NCI-H1092 (cell line): ENCODE measurements around the gene EN2.

Experiments used
- DNase-seq: peaks from one replicate; lab custom pipeline; 2025; lab: John Stamatoyannopoulos, UW

EN2 gene

DNA sequence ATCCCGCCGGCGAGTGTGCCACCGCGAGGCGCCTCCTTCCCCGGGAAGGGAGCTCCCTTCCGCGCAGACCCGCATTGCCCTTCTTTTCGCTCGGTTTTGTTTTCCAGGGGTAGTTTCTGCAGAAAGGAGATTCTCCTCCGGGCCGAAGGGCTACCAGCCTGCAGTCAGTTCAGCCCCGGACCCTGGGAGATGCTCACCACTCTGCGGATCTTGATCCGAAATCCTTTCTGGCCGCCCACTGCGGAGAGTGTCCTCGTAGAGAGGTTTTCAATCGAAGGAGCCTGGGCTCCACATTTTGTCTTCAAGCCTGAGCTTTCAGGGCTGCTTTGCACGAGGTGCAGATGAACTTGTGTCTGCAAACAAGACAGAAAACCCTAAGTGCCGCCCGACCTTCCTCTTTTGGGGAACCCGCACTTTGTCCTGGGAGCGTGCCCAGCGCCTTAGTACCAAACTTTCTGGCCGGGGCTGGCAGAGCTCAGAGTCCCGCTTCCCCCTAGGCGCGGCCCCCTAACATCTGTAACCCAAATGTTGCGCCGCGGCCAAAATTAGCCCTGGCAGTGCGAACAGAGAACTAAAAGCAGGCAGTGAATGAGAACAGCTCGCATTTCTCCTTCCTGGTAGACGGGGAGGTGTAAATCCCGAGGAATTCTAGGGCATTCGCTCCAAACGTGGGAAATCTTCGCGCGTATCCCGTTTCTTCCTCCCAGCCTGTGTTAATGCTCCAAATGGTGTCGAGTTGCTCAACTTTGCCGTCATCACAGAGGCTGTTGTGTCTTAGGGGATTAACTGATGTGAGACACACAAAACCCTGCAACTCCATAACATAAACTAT lies 6.7 kb upstream of the EN2 start:
- no peak for DNase-seq

DNA sequence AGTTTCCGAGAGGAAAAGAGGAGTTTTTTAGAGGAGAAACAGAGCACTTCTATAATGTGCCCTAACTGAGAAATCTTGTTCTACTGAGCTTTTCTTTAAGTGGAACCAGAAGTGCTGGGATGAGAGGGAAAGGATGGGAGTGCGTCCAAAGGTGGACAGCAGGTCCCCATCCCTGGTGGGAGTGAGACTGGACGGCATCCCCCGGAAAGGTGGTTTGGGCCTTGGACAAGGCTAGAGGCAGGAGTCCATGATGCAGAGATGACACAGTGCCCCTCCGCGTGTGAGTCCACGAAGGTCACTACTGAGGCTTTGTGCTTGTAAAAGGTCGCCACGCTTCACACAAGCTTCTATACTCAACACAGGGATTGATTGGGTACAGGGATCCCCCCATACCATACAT lies 6.1 kb upstream of the EN2 start:
- DNase-seq, result no peak

DNA sequence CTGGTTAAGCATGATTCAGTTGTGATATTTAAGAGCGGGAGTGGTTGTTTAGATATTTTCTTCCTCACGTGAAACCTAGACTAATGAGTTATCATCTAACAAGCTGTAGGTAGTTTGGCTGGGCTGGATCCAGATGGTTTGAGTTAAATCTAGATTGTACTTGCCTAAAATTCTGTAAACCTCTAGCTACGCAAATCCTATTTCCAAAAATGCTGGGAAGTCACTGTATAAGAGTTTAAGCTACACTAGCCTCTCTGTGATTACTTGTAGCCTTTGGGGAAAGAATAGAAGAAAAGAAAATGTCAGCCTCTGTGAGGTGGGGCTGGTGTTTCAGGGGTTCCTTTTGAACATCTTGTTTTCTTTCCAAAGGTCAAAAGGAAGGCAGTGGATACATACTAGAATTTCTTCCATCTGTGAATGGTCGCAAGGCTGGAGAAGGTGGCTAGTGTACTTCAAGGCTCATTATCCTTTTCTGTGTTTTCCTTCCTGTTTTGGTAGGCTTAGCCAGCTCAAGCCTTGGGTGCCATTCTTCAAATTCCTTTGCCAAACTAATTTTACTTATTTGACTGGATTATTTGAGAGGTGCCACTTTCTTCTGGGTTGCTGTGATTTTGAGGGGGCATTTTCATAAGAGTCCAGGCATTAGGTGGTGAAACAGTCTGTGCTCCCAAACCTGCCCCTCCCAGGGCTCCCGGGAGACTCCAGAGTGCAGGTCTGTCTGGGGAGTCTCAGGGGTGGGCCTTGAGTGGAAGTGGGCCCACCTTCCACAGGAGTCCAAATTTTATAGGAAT lies 5.2 kb upstream of the EN2 start:
- DNase-seq, result no peak

DNA sequence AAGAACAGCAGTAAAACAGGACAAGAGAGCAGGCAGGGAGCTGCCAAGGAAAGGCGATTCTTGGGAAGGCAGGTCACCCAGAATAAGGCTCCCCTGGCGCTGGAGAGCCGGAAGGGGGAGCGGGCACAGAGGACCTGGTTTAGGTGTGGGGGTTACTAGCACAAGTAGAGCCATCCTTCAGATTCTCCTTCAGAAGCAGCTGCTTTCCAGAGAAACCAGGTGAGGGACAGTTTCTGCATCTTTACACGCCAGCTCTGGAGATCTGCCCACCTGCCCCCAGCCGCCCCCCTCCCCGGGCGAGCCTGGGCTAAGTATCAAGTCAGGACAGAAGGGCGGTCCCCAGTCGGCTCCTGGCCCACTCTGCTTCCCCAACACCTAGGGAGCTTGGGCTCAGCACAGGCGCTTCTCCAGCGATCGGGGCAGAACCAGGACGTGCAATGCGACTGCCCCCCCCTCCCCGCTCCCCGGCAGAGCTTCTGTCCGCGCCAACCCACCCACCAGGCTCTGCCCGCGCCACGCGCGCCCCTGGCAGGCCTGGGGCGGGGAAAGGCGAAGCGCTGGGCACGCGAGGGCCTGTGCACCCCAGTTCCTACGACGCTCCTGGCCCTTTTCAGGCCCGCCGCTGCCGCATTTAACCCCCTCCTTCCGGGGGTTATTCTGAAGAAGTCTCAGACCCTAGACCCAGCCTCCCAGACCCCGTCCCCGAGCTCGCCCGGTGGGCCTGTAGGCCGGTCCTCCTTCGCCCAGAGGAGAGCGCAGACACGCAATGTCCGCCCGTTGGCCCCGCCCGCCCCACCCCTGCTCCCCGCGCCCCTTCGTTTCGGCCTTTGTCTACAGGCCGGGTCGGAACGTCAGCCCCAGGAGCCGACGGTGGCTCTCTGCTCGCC lies 4.4 kb upstream of the EN2 start:
- DNase-seq, result no peak

DNA sequence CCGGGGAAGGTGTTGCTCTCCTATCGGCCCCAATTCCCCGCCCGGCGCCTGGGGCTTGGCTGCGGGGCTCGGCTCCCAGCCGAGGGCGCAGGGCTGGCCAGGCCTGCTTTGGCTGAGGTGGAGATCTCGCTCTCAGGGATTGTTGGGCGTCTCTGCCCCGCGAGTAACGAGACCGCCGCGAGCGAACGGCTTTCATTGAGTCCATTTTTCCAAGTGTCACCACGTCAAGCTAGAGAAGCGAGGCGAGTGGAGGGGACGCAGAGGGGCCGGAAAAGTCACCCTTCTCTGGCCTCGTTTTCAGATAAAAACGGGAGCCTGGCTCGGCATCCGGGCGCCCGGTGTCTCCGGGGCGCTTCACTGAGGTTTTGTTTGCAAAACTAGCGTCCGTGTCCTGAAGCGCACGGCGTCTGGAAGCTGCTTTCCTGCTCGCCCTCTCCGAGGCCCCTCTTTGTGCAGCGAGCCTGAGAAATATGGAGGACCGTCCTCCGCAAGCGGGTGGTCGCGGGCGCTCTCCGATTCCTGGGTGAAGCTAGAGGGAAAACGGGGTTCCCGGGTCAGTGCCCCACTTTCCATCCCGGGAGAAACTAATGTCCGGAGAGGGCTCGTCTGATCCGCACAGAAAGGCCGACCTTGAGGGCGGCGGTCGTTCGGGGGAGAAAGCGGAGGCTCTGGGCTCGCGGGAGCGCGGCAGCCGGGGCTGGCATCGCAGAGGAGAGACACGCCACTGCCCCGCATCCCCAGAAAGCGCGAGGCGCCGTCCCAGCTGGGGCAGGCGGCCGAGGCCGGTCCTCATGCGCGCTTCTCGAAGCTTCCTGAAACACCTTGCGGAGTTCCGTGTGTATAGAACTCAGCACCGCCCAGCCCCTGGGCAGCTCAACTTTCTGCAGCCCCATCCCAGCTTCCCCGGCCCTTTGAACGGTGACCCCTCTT lies 3.5 kb upstream of the EN2 start:
- peak; percentile 33 for DNase-seq

DNA sequence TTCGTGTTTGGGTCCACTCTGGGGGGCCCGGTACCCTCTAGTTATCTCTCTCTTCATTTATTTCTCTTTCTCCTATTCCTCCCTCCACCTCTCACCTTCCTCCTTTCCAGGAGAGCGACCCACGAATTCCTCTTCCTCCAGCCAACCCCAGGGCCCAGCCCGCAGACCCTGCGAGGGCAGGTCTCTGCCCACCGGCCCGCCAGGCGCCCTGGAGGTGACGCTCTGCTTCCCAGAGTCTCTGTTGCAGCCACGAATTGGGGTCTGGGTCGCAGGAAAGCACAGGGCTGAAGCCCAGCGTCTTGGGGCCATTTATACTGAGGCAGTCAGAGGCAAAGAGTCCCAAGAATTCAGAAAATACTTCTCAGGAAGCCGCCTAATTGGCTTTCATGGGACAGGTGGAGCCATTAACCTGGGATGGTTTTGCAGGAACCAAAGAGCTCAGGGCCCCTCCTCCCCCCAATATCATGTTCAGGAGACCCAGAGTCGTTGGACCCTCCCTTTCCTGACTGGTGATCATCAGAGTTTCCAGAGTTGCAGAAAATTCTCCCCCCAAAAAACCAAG lies 2.7 kb upstream of the EN2 start:
- no peak for DNase-seq

DNA sequence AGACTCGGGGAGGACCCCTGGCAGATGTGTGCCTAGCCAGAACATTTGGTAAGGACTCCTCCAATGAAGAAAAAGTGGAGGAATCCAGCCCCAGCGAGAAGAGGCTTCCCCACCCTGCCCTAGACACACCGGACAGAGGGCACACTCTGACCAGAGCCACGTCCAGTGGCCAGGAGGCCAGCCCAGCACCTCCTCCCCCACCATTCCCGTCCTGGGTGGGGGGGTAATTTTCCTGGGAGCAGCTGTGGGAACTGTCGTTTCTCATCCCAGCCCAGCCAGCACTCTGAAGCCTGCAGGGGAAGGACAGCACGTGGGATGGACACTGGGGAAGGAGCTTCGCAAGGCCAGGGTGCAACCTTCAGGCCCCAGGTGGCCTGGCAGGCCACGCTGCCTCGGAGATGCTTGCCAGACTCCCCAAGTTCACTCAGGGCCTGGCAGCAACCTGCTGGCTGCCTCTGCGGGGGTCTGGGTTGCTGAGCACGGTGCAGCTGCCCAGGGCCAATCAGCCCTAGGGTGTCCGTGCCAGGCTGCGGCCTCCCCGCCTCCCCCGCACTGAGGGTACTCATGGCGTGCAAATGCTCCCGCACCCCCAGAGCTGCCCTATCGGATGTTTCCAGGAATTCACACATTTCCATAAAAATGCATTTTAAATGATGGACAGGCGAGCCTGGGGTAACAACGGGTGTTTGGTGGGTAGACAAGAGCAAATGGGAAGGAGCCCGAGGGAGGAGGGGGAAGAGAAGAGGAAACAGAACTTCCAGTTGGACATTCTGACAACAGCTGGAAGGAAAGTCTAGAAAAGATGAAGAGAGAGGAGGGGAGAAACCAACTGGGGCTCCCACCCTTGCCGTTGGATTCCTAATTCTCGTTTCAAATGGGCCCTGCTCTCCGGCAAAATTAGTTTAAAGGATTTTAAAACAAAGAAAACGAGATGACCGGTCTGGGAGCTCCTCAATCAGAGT lies 1.9 kb upstream of the EN2 start:
- no peak for DNase-seq

DNA sequence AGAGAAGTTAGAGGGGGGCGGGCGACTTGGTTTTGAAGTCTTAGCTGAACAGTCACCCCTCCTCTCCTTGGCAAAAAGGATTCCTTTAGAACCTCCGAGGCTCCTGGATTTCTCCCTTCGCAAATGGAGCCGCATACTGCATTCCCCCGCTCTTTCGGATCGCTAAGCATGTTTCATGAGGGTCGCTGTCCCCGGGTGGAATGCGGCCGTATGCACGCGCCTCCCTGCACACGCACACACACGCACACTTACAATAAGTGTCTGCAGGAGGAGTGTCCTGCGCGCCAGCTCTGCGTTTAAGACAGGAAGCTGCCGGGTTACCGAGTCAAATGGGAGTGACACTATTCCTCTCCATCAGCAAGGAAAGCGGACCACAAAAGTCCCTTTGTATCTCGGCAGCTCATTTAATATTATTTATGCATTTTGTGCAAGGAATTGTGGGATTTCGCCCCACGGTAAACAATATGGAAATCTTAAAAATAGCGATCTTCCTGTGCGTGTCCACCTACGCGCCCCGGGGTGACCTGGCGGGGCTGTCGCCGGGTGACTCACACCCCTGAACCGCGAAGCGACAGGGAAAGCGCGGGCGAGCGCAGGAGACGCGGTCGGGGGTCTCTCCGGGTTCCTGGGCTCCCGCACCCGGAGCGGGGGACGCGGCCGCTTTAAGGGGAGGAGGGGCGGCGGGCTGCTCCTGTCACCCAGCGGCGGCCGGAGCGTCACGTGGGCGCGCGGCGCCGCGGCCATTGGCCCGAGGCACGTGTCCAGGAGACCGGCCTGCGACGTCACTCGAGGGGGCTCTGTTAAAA lies 988 bp upstream of the EN2 start:
- peak; percentile 83 for DNase-seq

DNA sequence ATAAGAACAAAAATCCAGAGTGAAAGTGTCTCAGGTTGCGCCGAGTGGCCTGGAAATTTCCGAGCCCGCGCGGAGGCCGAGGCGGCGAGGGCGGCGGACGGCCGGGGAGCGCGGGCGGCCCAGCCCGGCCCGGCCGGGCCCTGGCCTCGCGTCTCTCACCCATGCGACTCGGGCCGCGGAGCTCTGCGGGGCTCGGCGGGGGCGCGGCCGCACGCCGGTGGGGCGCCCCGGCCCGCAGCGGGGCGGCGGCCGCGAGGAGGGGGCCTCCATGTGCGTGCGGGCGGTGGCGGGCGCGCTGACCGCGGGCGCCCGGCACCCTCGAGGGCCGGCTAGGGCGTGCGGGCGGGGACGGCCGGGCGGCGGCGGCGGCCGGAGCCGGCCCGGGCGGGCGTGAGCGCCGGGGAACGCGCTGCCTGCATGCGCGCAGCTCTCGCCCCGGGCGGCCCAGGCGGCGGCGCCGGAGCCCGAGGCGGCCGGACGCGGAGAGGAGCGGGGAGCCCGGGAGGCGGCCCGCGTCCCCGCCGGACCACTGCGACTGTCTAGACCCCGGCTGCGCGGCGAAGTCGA lies 302 bp upstream of the EN2 start:
- peak; percentile 25 for DNase-seq

DNA sequence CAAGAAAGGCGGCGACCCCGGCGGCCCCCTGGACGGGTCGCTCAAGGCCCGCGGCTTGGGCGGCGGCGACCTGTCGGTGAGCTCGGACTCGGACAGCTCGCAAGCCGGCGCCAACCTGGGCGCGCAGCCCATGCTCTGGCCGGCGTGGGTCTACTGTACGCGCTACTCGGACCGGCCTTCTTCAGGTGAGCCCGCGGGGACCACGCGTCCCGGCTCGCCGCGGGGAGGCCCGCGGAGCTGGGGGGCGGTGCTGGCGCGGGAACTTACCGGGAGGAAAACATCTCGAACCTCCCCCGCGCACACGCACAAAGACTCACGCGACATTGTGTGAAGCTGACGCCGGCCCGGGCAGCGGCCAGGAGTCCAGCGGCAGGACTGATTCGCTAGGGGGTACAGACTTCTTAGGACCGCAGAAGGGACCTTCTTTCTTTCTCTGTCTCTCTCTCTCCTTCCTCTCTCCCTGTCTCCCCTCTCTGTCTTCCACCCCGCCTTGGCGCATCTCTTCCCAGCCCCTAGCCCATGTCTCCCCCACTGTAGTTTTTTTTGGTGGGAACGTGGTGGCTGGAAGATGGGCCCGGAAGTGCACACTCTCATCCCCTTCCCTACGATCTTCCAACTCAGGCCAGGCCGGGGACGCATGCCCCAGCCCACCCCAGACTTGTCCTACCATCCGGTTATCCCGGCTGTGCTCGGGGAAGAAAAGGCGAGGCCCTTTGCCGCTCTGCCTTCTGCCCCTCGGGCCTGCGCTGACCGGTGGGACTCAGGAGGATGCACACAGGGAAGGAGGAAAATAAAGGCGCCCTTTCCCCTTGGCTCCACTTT lies 1.2 kb downstream of the EN2 start:
- no peak for DNase-seq

DNA sequence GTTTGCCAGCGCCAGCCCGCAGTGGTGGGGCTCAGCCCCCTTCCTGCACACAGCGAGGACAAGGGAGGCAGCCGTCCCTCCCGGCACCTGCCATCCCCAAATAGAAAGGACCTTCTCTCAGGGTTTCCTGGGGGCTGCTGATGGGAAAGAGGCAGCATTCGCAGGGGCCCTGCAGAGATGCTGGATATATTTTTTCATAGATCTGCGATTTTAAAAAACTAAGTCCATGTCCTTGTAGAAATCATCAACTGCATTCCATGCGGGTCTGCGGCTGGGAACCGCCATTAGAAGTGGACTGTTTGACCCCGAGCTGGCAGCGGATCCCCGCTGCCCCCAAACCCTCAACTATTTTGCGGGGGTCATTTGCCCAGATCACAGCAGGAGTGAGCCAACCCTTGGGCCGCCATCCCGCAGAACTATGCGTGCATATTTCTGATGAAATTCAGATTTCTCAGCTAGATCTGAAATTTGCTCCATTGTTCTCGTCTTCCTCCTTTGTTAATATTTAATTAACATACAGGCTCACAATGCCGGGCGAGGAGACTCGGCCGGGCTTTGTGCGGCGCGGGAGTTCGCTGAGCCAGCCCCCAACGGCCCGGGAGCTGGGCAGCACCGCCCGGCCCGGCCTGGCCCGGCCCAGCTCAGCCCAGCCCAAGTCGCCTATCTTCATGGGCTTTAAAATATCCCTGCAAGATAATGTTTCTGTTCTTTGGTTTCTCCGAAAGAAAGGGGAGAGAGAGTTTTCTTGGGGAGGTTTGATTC lies 2.0 kb downstream of the EN2 start:
- no peak for DNase-seq

DNA sequence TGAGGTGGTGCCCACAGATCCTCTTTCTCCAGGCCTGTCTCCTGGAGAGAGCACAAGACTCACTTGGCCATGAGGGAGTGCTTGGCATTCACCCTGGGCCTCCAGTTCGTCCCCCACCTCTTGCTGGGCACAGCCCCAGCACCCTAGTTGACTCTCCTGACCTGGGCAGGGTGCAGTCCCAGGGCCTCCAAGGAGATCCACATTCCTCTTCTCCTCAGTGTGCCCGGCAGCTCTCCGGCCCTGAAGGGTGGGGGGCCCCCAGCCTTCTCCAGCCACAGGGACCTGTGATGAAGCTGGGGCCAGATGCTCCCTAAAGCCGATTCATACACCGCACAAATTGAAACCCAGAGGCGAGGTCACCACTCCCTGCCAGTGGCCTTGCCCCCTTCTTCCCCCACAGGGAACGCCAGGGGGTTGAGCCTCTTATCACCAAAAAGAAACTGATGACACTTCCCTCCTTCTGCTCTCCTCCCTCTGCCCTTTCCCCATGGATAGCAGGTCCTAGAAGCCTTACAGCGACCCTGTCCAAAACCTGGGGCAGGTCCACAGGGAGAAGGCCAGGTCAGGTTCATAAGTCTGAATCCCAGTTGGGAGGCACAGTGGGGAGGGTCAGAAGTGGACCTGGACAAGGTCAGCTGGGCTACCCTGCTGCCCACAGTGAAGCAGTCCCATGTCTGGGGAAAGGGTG lies 3.1 kb downstream of the EN2 start:
- DNase-seq, result no peak

DNA sequence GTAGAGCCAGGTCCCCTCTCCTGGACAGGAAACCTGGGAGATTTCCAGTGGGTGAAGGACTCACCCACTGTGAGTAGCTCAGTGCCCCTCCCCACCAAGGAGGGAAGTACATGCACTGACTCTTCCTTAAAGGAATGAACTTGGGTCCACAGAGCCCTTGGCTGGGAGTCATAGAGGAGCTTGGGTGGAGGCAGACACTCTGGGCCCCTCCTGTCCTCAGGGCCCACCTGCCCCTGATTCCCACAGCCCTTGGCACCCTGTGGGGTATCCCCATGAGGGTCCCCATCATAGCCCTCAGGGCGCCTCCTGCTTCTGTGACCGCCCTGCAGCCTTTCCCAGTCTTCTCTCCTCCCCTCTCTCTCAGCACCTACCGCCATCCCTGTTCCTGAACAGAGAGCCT lies 3.7 kb downstream of the EN2 start:
- DNase-seq, result no peak

DNA sequence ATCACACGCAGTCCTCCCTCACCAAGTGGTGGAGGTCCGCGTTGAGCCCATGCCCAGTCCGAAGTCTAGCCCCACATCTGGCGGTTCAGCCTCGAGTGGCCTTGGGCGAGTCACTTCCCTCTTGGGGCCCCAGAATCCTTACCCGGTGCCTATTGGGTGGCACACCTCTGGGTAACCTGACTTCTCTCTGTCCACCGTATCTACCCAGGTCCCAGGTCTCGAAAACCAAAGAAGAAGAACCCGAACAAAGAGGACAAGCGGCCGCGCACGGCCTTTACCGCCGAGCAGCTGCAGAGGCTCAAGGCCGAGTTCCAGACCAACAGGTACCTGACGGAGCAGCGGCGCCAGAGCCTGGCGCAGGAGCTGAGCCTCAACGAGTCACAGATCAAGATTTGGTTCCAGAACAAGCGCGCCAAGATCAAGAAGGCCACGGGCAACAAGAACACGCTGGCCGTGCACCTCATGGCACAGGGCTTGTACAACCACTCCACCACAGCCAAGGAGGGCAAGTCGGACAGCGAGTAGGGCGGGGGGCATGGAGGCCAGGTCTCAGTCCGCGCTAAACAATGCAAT lies 4.3 kb downstream of the EN2 start:
- no peak for DNase-seq

DNA sequence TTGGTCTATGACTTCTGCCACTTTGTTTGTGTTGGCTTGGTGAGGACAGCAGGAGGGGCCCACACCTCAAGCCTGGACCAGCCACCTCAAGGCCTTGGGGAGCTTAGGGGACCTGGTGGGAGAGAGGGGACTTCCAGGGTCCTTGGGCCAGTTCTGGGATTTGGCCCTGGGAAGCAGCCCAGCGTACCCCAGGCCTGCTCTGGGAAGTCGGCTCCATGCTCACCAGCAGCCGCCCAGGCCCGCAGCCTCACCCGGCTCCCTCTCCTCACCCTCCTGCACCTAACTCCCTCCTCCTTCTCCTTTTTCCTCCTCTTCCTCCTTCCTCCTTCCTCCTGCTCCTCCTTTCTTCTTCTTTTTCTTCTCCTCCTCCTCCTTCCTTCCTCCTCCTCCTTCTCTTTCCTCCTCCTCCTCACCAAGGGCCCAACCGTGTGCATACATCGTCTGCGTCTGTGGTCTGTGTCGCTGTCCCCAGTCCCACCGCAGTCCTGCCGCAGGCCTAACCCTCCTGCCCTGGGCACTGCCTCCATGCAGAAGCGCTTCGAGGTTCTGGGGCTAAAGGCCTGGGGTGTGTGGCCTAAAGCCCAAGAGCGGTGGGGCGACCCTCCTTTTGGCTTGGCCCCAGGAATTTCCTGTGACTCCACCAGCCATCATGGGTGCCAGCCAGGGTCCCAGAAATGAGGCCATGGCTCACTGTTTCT lies 5.3 kb downstream of the EN2 start:
- no peak for DNase-seq
